HK-2 (cell line): ENCODE results near the gene LRMDA.

ENCODE experiments used
- DNase-seq: peaks from one replicate; pipeline ENCODE4 v3.0.0-alpha.2; 2018; ENCODE audit not compliant: unreplicated experiment

The LRMDA gene

GRCh38 chr10:75664968-75665367, 233.5 kb downstream of the LRMDA start:
- DNase-seq, result no peak

DNA sequence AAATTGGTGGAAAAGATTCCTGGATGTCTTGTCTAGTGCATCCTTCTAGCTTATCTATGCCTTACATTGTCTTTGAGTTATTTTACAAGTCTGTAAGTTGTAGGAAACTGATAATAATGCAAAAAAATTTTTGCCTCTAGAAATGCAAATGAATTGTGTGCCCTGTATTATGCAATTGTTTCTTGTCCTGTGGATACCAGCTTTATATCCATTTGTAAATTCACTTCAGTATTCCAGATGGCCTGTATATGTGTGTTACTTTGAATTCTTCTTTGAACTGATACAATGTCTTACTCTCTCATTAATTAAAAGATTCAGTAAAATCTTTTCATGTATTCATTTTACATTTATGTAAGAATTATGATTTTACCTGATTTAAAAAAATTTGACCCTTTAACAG, 234.3 kb downstream of the LRMDA start:
- DNase-seq, result no peak

DNA sequence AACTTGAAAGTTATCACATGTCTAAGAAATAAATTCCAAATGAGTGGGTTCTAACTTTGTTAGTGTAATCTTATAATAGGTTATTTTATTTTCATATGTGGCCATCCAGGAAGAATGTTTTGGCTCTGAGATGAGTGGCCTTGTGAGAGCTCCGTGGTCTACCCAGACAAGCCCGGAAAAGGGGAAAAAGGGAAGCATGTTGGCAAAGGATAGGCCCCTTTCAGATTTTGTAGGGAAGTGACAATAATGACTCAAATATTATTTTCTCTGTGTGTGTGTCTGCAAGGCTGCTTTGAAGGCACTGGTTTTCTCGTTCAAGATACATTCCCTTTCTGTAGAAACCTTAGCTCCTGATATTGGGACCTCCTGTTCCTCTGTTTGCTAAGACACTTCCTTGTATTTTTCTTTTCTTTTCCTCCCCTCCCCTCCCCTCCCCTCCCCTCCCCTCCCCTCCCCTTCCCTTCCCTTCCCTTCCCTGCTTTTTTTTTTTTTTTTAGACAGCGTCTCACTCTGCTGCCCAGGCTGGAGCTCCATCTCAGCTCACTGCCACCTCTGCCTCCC, 240.8 kb downstream of the LRMDA start:
- no peak for DNase-seq

DNA sequence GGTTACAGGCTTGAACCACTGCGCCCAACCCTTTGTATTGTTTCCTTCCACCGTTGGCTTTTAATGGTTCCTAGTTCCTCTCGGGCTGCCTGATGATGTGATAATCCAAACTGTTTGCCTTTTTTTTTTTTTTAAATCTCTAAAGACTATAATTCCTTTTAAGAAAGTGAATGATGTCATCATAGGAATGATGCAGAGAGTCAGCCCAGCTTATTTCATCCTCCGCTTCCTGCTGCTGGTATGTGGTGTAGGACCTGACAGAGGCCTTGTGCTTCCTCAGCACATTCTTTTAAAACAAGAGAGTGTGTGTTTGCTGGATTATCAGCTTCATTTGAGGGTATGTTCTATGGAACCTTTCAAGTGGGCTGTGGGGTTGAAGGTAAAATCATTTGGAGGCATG, 241.4 kb downstream of the LRMDA start:
- DNase-seq, result no peak

DNA sequence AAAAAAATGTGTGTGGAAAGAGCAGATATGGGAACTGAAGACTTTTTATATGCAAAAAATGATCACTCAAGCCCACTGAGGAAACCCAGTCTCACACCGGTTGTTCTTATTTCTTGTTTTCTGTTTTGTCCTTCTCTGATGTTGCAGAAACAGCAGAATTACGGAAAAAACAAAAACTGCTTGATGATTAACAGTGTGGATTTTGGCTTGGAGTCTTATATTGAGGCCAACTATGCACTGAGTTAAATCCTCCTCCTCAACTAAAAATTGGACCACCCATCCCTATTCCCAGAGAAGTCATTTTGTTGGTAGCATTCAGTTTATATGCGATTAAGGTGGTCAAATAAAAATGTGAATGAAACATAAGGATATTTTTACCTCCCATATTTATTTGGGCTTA, 246.1 kb downstream of the LRMDA start:
- DNase-seq, result no peak

DNA sequence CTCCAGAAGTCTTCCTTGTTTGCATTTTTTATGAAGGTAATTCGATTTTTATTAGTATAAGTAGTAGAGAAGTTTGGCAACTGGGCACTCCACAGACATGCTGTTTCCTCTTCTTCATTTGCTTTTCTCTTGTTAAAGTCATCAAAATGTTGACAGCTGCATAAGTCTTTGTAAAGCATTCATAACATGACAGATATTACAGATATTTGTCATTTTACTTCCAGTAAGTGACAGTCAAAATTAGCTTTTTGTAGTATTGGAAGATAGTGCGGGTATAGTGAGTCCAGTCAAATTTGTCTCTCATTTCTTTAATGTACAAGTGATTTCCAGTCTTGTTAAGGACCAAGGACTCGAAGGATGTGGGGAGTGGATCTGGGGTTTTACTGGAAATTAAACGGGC, 247.1 kb downstream of the LRMDA start:
- no peak for DNase-seq

- DNase-seq, result no peak
Measured at GRCh38 chr10:75679536-75679935, 248.1 kb downstream of the LRMDA start.

GRCh38 chr10:75681334-75681733, 249.9 kb downstream of the LRMDA start:
- DNase-seq, result no peak

DNA sequence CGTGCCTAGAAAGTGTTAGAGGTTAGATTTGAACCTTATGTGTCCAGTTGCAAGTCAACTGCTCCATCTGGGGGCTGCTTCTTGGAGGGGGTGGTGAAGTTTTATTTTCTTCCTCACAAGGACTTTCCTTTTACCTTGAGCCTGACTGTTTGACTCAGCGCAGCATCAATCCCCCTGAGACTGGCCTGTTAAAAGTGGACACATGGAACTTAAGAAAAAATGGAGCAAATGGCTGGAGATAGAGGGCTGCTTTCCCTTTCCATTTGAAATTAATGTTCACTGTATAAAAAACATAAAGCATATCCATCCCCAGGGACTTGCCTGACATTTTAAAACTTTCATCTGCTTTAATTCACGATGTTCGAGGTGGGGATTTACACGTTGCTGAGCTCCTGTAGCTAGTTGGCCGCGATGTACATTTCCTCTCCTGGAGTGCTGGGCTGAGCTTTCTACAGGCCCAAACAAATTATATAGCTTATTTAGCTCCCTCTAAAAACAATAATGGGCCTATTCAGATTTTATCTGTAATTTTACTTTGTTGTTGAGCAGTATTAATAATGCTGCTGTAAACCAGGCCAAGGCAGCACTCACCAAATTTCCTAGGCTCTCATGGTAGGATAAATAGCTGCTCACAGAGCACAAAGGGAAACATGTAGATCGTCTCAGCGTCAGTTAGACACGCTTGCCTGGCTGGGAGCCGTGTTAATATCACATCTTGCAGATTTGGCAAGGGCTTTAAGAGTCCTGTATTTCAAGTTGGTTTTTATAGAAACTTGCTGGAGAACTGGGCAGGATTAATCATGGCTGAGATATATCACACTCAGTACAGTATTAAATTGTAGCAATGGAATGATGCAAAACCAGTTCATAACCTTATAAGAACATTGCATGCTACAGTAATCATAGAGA, 251.5 kb downstream of the LRMDA start:
- DNase-seq, result no peak

DNA sequence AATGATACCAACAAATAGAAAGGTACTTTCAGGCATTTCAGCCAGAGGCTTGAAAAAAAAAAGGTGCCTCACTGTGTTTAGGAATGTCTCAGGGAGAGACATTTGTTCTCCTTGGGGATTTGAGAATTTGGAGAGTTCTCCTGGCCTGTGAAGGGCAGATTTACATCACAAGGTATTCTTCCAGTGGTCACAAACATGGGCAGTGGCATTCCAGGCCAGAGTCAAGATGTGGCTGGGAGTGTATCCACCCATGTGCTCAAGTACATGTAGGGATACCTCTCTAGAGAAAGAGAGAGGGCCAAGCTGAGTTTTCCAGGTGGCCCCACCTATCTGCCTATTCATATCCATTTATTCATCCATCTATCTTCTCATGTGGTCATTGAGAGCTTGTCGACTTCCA, 253.8 kb downstream of the LRMDA start:
- DNase-seq, result no peak

DNA sequence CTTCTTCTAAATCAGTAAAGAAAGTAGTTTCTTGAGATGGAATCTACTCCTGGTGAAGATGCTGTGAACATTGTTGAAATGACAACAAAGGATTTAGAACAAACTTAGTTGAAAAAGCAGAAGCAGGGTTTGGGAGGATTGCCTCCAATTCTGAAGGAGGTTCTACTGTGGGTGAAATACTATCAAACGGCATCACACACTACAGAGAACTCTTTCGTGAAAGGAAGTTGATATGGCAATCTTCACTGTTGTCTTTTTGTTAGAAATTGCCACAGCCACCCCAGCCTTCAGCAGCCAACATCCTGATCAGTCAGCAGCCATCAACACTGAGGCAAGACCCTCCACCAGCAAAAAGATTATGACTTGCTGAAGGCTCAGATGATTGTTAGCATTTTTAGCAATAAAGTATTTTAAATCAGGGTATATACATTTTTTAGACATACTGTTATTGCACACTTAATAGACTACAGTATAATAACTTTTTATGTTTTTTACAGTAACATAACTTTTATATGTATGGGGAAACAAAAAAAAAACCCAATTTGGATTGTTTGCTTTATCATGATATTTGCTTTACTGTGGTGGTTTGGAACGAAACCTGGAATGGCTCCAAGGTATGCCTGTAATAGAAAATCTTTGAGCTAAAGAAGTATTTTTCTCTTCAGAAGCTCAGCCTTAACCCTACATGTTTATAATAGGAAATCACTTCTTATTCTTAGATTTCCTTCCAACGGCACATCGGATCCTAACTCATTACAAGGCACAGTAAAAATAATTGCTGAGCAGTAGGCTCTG, 257.3 kb downstream of the LRMDA start:
- DNase-seq, result no peak

DNA sequence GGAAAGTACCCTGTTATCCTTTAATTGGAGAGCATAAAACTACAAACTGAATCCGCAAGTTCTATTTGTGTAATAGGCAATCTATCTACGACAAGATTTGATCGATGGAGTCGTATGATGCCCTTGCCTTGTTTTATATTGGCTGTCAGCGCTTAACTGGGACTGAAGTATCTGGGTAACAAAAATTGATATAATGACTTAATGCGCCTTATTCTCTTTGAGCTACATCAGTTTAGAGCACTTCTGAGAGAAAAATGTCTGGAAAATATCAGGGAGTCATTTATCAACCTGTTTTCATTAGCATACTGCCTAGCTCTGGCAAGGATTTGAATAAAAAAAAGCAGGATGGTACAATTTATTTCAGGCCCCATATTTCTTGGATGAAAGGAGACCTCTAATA, 262.1 kb downstream of the LRMDA start:
- no peak for DNase-seq

GRCh38 chr10:75694269-75694668, 262.8 kb downstream of the LRMDA start:
- DNase-seq, result no peak

GRCh38 chr10:75694790-75695189, 263.4 kb downstream of the LRMDA start:
- DNase-seq, result no peak

GRCh38 chr10:75695994-75696393, 264.6 kb downstream of the LRMDA start:
- no peak for DNase-seq

DNA sequence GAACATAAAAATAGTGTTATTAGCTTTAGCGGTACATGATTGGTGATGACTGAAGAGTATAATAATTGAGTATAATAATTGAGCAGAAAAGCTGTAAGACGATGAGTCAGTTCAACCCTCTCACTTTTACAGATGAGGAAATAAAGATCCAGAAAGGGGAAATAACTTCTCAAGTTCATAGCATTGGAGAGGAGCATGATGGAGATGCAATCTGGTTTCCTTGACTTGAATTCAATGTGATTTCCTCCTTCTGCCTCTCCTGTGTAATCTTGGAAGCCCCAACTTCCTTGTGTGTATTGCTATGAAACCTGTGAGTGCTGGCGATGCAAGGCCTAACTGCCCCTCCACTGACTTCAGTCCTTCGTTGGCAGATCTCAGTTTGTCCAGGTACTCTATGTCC, 265.1 kb downstream of the LRMDA start:
- no peak for DNase-seq

DNA sequence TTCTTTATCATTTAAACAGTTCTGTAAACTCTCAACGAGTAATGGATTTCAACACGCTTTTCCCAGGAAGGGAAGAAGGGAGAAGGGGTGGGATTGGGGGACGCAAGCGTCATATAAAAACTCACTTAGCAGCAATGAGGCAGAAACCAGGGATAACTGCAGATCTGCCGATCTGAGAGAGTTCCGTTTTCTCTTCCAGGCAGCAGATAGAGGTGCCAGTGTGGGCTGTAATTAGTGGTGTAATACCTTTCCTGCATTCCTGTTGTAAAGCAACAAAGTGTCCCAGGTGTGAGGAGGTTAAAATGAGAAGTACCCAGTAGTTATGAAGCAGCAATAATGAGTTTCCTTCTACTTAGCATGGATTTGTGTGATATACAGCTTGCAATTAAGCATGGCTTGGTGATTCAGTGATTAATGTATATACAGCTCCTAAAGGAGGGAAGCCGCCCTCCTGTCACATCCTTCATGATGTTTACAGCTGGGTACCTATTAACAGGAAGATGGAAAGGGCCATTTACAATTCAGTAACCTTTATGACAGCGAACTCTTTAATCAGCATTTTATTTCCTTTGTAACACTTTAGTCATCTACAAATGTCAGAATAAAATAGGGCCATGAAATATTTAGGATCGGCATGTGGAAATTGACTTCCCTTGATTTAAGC, 271.9 kb downstream of the LRMDA start:
- DNase-seq, result no peak

- DNase-seq, result no peak
Measured at GRCh38 chr10:75705426-75705825, 274.0 kb downstream of the LRMDA start.

GRCh38 chr10:75707080-75707840, 275.8 kb downstream of the LRMDA start:
- DNase-seq, result no peak

DNA sequence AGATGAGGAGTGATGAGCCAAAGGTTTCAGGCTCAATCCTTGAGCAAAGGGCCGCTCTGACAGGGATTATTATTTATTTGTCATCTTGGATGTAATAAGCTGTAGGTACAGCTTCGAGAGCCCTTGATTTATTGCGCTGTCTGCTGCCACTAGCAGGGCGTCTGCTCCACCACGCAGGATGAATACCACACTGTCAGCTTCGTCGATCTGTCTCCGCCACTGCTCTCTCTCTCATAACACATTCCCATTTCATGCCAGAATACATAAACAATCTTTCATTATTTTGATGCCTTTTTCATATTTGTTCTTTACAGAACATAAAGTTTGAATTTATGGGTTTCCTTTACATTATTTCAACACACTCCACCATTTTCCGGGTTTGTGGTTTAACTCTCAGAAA, 276.6 kb downstream of the LRMDA start:
- DNase-seq, result no peak

GRCh38 chr10:75709245-75709644, 277.8 kb downstream of the LRMDA start:
- no peak for DNase-seq
